Mucosa of descending colon (tissue), 3 donors: ENCODE data around the gene NUTM1. TPM values are rescaled to one million over a fixed set of nuclear protein-coding genes. Genes with fewer than 3 reads are reported as not detected.
"Not testable (repeated sequence)": the region's sequence is repeated elsewhere in the genome, so short reads cannot be mapped to it uniquely, and the experiment has no call there.

Experiments
- ATAC-seq: fragments of 200-7000 bp; cut with Tn5 transposase; one replicate; pipeline ENCODE4 v1.9.1; 2020; ENCODE audit warnings: mild to moderate bottlenecking, moderate library complexity
- DNase-seq, 3 donors: peaks; one replicate each; pipeline ENCODE4 v3.0.0-alpha.2; 2020
- H3K36me3 ChIP-seq: fragments of 200-600 bp; one replicate; pipeline ENCODE4 v1.8.0; 2021; ENCODE audit warnings: low read depth, mild to moderate bottlenecking
- H3K4me1 ChIP-seq: fragments of 200-600 bp; one replicate; pipeline ENCODE4 v1.8.0; 2021; ENCODE audit warnings: low read depth, mild to moderate bottlenecking
- H3K4me3 ChIP-seq: fragments of 200-600 bp; one replicate; pipeline ENCODE4 v1.8.0; 2021; ENCODE audit warnings: mild to moderate bottlenecking
- H3K9me3 ChIP-seq: fragments of 200-600 bp; one replicate; pipeline ENCODE4 v1.8.0; 2021; ENCODE audit warnings: mild to moderate bottlenecking
- intact Hi-C, 2 donors: fragments of 100-400 bp; cut with DNase I in 1 of 2; cut with micrococcal nuclease in 1 of 2; formaldehyde crosslinking; loops; one replicate each; pipeline versions ENCODE4 v1.11.0 to v1.11.1; 2022; cut with DNase I, micrococcal nuclease
- total RNA-seq, 3 donors: library from RNA; stranded (reverse); fragmentation: NEBNext Ultra II Directional in 2 of 3; extraction: Animal tissue kit (Norgen Biotek cat#: 25700) in 2 of 3; gene quantifications; one replicate each; pipeline versions ENCODE4 v1.2.1 to v1.2.4, GENCODE V29; 2021 to 2023
- TF ChIP-seq, protein P1 (sequence below): fragments of 200-600 bp; IDR thresholded peaks from one replicate; pipeline ENCODE4 v1.8.0; 2022; ENCODE audit warnings: antibody characterized with exemption, mild to moderate bottlenecking
- donor health status: DM: no; HTN: no; CAD: no; lungs with moderate emphysema.
- donor health status: DM: no; HTN: no; CAD: no.
- donor health status: DM: no; HTN: yes; CAD: no.

The NUTM1 gene
- total RNA-seq, 3 donors from 2014 or later: not detected

DNA sequence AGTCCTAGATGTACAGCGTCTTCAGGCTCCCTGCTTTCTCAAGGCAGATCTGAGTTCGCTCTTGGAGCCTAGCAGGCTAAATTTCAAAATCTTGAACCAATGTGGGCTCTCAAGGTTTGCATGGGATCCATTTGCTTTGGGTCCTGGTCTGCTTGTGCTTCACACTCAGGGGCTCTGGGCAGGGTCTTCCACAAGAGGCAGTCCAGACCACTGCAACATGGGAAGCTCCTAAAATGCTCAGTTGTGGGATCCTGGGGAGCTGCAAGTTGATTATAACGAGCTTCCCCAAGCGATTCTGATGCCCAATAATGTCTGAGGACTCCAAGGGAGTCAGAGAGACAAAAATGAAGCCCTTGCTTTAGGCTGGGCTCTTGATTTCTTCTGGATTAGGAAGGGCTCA, 6.7 kb downstream of the NUTM1 start:
- intact Hi-C loops: no loop called here
- no peak for DNase-seq
- no peak for ATAC-seq
- no peaks in the 10 kb centered on the region for H3K36me3 ChIP-seq
- H3K4me3 ChIP-seq: no peak overlapping the region
- no peaks in the 10 kb centered on the region for H3K9me3 ChIP-seq
- no peaks in the 10 kb centered on the region for H3K4me1 ChIP-seq
- TF ChIP-seq, protein P1, sequence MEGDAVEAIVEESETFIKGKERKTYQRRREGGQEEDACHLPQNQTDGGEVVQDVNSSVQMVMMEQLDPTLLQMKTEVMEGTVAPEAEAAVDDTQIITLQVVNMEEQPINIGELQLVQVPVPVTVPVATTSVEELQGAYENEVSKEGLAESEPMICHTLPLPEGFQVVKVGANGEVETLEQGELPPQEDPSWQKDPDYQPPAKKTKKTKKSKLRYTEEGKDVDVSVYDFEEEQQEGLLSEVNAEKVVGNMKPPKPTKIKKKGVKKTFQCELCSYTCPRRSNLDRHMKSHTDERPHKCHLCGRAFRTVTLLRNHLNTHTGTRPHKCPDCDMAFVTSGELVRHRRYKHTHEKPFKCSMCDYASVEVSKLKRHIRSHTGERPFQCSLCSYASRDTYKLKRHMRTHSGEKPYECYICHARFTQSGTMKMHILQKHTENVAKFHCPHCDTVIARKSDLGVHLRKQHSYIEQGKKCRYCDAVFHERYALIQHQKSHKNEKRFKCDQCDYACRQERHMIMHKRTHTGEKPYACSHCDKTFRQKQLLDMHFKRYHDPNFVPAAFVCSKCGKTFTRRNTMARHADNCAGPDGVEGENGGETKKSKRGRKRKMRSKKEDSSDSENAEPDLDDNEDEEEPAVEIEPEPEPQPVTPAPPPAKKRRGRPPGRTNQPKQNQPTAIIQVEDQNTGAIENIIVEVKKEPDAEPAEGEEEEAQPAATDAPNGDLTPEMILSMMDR: no peak

DNA sequence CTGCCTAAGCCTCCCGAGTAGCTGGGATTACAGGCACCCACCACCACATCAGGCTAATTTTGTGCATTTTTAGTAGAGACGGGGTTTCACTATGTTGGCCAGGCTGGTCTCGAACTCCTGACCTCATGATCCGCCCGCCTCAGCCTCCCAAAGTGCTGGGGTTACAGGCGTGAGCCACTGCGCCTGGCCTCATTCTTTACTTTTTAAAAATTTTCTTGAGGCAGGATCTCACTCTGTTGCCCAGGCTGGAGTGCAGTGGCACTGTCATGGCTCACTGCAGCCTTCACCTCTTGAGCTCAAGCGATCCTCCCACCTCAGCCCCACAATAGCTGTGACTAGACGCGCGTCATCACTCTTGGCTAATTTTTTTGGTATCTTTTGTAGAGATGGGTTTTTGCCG, 9.9 kb downstream of the NUTM1 start:
- ATAC-seq, intact Hi-C loops, DNase-seq, H3K4me1 ChIP-seq, H3K4me3 ChIP-seq, H3K9me3 ChIP-seq, H3K36me3 ChIP-seq: not testable (repeated sequence)

DNA sequence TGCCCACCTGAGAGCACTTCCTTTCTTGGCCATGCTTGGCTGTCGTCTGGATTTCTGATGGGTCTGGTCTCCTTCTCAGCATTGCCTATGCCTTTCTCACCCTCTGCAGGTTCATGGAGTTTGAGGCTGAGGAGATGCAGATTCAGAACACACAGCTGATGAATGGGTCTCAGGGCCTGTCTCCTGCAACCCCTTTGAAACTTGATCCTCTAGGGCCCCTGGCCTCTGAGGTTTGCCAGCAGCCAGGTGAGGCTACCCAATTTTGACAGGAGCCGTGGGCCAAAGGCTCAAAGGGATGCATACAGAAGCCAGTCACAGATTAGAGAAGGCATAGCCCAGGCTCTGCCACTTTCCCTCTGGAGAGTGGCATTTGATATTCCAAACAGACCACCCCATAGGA, 10.5 kb downstream of the NUTM1 start:
- no peak overlapping the region for H3K4me3 ChIP-seq
- H3K9me3 ChIP-seq: no peaks in the 10 kb centered on the region
- TF ChIP-seq, protein P1: no peak
- intact Hi-C loops: no loop called here
- DNase-seq (no peak), ATAC-seq (no peak)
- no peaks in the 10 kb centered on the region for H3K36me3 ChIP-seq
- H3K4me1 ChIP-seq: no peaks in the 10 kb centered on the region

DNA sequence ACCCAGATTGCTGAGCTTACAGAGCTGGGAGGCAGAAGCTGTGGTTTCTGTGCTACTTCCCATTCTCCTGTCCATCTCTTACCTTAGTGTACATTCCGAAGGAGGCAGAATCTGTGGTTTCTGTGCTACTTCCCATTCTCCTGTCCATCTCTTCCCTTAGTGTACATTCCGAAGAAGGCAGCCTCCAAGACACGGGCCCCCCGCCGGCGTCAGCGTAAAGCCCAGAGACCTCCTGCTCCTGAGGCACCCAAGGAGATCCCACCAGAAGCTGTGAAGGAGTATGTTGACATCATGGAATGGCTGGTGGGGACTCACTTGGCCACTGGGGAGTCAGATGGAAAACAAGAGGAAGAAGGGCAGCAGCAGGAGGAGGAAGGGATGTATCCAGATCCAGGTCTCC, 11.2 kb downstream of the NUTM1 start:
- intact Hi-C loops: no loop called here
- H3K4me1 ChIP-seq: no peaks in the 10 kb centered on the region
- H3K9me3 ChIP-seq: no peaks in the 10 kb centered on the region
- ATAC-seq: no peak
- H3K36me3 ChIP-seq: no peaks in the 10 kb centered on the region
- DNase-seq: no peak
- TF ChIP-seq, protein P1: no peak
- H3K4me3 ChIP-seq: no peak overlapping the region

DNA sequence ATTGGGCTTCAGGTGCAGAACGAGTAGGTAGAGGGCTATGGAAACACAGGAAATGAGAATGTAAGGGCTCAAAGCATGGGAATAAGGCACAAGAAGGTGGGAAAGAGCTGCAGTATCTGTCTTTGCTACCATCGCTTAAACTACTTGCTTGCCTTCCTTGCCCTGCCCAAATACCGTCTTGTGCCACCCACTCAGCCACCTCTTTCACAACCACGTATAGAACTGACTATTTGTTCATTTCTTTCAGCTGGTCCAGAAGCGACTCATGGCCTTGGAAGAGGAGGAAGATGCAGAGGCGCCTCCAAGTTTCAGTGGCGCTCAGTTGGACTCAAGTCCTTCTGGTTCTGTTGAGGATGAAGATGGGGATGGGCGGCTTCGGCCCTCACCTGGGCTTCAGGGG, 12.1 kb downstream of the NUTM1 start:
- peaks cover 6% of the 10 kb centered on the region for H3K4me1 ChIP-seq
- ATAC-seq (no peak), DNase-seq (no peak)
- H3K9me3 ChIP-seq: no peaks in the 10 kb centered on the region
- TF ChIP-seq, protein P1: no peak
- no peak overlapping the region for H3K4me3 ChIP-seq
- H3K36me3 ChIP-seq: no peaks in the 10 kb centered on the region
- intact Hi-C loops: no loop called here

DNA sequence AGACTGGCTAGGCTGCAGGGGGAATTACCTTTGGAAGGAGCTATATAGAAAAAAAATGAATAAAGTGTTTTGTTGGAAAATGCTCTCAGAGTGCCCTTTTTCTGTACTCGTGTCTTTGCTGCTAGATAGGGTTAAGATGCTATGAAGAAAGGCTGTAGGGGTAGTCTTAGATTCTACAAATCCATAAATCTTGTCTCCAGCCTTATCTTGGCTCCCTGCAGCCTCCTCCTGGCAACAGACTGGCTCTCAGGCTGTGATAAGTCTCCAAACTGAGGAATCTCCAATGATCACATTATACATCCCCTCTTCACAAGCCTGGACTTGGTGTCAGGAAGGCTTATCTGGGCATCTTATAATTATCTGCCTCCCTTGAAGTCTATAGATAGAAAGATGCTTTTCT, 14.5 kb downstream of the NUTM1 start:
- DNase-seq: no peak
- no peak for ATAC-seq
- Histone ChIP-seq H3K4me1 (peaks cover 15% of the 10 kb centered on the region), H3K36me3 (no peaks in the 10 kb centered on the region), H3K4me3 (no peak overlapping the region), H3K9me3 (no peaks in the 10 kb centered on the region)
- TF ChIP-seq, protein P1: no peak
- intact Hi-C loops: no loop called here
